H1 (cell line): Measurements from ENCODE around the gene UHRF2. TPM values are rescaled to one million over a fixed set of nuclear protein-coding genes. Genes with fewer than 3 reads are reported as not detected.

Experiments
- CTCF ChIA-PET: fragments of 300-600 bp; sonication (Branson Sonifier 250); formaldehyde crosslinking; loops from one replicate; lab custom pipeline; 2021; ENCODE audit not compliant: partially characterized antibody; lab: Charles Lee
- POLR2A ChIA-PET: fragments of 300-600 bp; sonication (Branson Sonifier 250); formaldehyde crosslinking; loops from one replicate; lab custom pipeline; 2021; ENCODE audit warnings: inconsistent platforms; ENCODE audit not compliant: partially characterized antibody; lab: Charles Lee
- DNase-seq, 2 experiments: peaks; one replicate each; pipeline versions ENCODE4 v3.0.0 to v3.0.0-alpha.2; 2010 to 2022; ENCODE audit warnings: low spot score in 2 of 2, low read depth in 1 of 2, mixed read lengths in 1 of 2
- FAIRE-seq: peaks from 2 replicates; lab custom pipeline; 2011; peaks lifted over from hg19 to GRCh38; lab: Jason Lieb, UNC
- H2AFZ ChIP-seq: 2 replicates; pipeline ENCODE4 v1.8.1; 2012; ENCODE audit warnings: low read length, inconsistent platforms
- H2AK5ac ChIP-seq: 2 replicates; pipeline ENCODE4 v1.6.1; 2013; ENCODE audit warnings: low read depth, low read length
- H2BK120ac ChIP-seq: replicated peaks from 2 replicates; pipeline ENCODE3; 2013; ENCODE audit warnings: low read depth, low read length, inconsistent platforms
- H2BK12ac ChIP-seq: 2 replicates; pipeline ENCODE4 v1.6.1; 2013; ENCODE audit warnings: low read depth, low read length
- H2BK15ac ChIP-seq: 2 replicates; pipeline ENCODE4 v1.6.1; 2013; ENCODE audit warnings: low read length
- H2BK20ac ChIP-seq: 2 replicates; pipeline ENCODE4 v1.6.1; 2013; ENCODE audit warnings: low read length
- H2BK5ac ChIP-seq: 2 replicates; pipeline ENCODE4 v1.6.1; 2013; ENCODE audit warnings: low read depth, low read length
- H3K14ac ChIP-seq: 2 replicates; pipeline ENCODE4 v1.6.1; 2013; ENCODE audit warnings: inconsistent platforms; ENCODE audit not compliant: insufficient read length
- H3K18ac ChIP-seq: 2 replicates; pipeline ENCODE4 v1.6.1; 2013; ENCODE audit warnings: low read length; ENCODE audit errors: extremely low read depth
- H3K23ac ChIP-seq: 2 replicates; pipeline ENCODE4 v1.6.1; 2013; ENCODE audit warnings: inconsistent platforms; ENCODE audit not compliant: insufficient read length
- H3K23me2 ChIP-seq: 2 replicates; pipeline ENCODE4 v1.6.1; 2013; ENCODE audit warnings: low read depth, low read length
- H3K27ac ChIP-seq: 2 replicates; pipeline ENCODE4 v1.6.1; 2011; ENCODE audit warnings: low read depth, low read length, inconsistent platforms
- H3K27me3 ChIP-seq, 4 experiments: replicated peaks in 1 of 4; 1 replicate in 1 of 4; 2 replicates in 3 of 4; pipeline versions ENCODE4 v1.6.1 to v1.8.1; 2011 to 2013; ENCODE audit warnings: low read length in 3 of 4, mild to moderate bottlenecking in 3 of 4, inconsistent platforms in 2 of 4, mixed read lengths in 2 of 4, moderate library complexity in 1 of 4; ENCODE audit not compliant: control insufficient read depth in 3 of 4, insufficient read depth in 3 of 4; ENCODE audit errors: extremely low read depth in 1 of 4
- H3K36me3 ChIP-seq, 4 experiments: 2 replicates each; pipeline versions ENCODE4 v1.6.1 to v1.8.1; 2011 to 2013; ENCODE audit warnings: mild to moderate bottlenecking in 4 of 4, low read length in 3 of 4, moderate library complexity in 2 of 4, control low read depth in 1 of 4, inconsistent platforms in 1 of 4; ENCODE audit not compliant: insufficient read depth in 4 of 4, control insufficient read depth in 2 of 4
- H3K4ac ChIP-seq: replicated peaks from 2 replicates; pipeline ENCODE3; 2013; ENCODE audit warnings: low read length, low read depth, mixed read lengths, inconsistent platforms; ENCODE audit not compliant: insufficient read length
- H3K4me1 ChIP-seq, 4 experiments: replicated peaks in 1 of 4; 1 replicate in 1 of 4; 2 replicates in 3 of 4; pipeline versions ENCODE4 v1.6.1 to v1.8.1; 2011 to 2013; ENCODE audit warnings: low read length in 3 of 4, inconsistent platforms in 2 of 4, mixed read lengths in 1 of 4; ENCODE audit not compliant: insufficient read depth in 4 of 4, control insufficient read depth in 3 of 4
- H3K4me2 ChIP-seq, 2 experiments: 2 replicates each; pipeline versions ENCODE4 v1.6.1 to v1.8.1; 2011 to 2013; ENCODE audit warnings: low read depth in 2 of 2, low read length in 2 of 2, control low read depth in 1 of 2, inconsistent platforms in 1 of 2, mild to moderate bottlenecking in 1 of 2; ENCODE audit not compliant: insufficient read depth in 1 of 2
- H3K4me3 ChIP-seq, 4 experiments: fragments of 200-600, 300-600 bp in 1 of 4; sonication (generic), shearing (Covaris generic), sonication (Bioruptor Twin) in 1 of 4; 2 replicates each; pipeline versions ENCODE4 v1.5.1 to v1.8.1; 2011 to 2016; ENCODE audit warnings: low read length in 4 of 4, low read depth in 3 of 4, control low read depth in 2 of 4, inconsistent platforms in 2 of 4, mild to moderate bottlenecking in 2 of 4, mixed read lengths in 1 of 4, moderate library complexity in 1 of 4; ENCODE audit not compliant: insufficient read depth in 2 of 4; ENCODE audit errors: extremely low read depth in 1 of 4
- H3K56ac ChIP-seq: replicated peaks from 2 replicates; pipeline ENCODE3; 2013; ENCODE audit warnings: low read depth, mild to moderate bottlenecking, mixed read lengths, low read length, inconsistent platforms; ENCODE audit not compliant: insufficient read length
- H3K79me1 ChIP-seq: 2 replicates; pipeline ENCODE4 v1.6.1; 2013; ENCODE audit warnings: low read depth, low read length, control low read depth
- H3K79me2 ChIP-seq, 2 experiments: 2 replicates each; pipeline versions ENCODE4 v1.6.1 to v1.8.1; 2012 to 2013; ENCODE audit warnings: low read length in 2 of 2, mild to moderate bottlenecking in 2 of 2, inconsistent platforms in 1 of 2; ENCODE audit not compliant: insufficient read depth in 2 of 2, control insufficient read depth in 1 of 2
- H3K9ac ChIP-seq, 4 experiments: replicated peaks in 1 of 4; 1 replicate in 1 of 4; 2 replicates in 3 of 4; pipeline versions ENCODE4 v1.6.1 to v1.8.1; 2011 to 2013; ENCODE audit warnings: low read depth in 3 of 4, low read length in 3 of 4, control low read depth in 2 of 4, mild to moderate bottlenecking in 2 of 4, moderate library complexity in 2 of 4, inconsistent platforms in 1 of 4; ENCODE audit errors: extremely low read depth in 1 of 4
- H3K9me3 ChIP-seq, 2 experiments: 2 replicates each; pipeline versions ENCODE4 v1.6.1 to v1.8.1; 2012 to 2013; ENCODE audit warnings: mild to moderate bottlenecking in 2 of 2, moderate library complexity in 2 of 2, control low read depth in 1 of 2, inconsistent platforms in 1 of 2, low read depth in 1 of 2, low read length in 1 of 2, mixed read lengths in 1 of 2; ENCODE audit not compliant: insufficient read depth in 2 of 2
- H4K20me1 ChIP-seq, 2 experiments: replicated peaks in 1 of 2; 2 replicates each; pipeline versions ENCODE3 to v1.8.1; 2011 to 2013; ENCODE audit warnings: inconsistent platforms in 2 of 2, low read length in 2 of 2, mild to moderate bottlenecking in 1 of 2; ENCODE audit not compliant: insufficient read depth in 2 of 2, control insufficient read depth in 1 of 2
- H4K5ac ChIP-seq: 2 replicates; pipeline ENCODE4 v1.6.1; 2013; ENCODE audit warnings: low read length, low read depth, mixed read lengths, inconsistent platforms; ENCODE audit not compliant: insufficient read length
- H4K8ac ChIP-seq: 2 replicates; pipeline ENCODE4 v1.8.0; 2013; ENCODE audit warnings: mild to moderate bottlenecking, moderate library complexity, low read length, inconsistent platforms; ENCODE audit not compliant: insufficient read depth; ENCODE audit errors: extremely low read depth
- H4K91ac ChIP-seq: replicated peaks from 2 replicates; pipeline ENCODE3; 2013; ENCODE audit warnings: low read length, mixed read lengths, inconsistent platforms; ENCODE audit not compliant: insufficient read length
- CHD1 ChIP-seq: IDR thresholded peaks from 2 replicates; pipeline ENCODE4 v1.6.1; 2012; ENCODE audit warnings: low read depth, low read length, improper control_type of control experiment
- CREB1 ChIP-seq: IDR thresholded peaks from 2 replicates; pipeline ENCODE4 v1.6.1; 2012; ENCODE audit warnings: inconsistent platforms
- SIX5 ChIP-seq: IDR thresholded peaks from 2 replicates; pipeline ENCODE4 v1.6.1; 2011; ENCODE audit warnings: mild to moderate bottlenecking, low read depth, low read length
- TCF12 ChIP-seq: IDR thresholded peaks from 2 replicates; pipeline ENCODE4 v1.6.1; 2011; ENCODE audit warnings: low read depth, mild to moderate bottlenecking, low read length
- WGBS, 2 experiments: shearing (Covaris generic) in 1 of 2; methylation state at CpG; one replicate each; pipeline versions ENCODE4 v1.1.6 to v1.1.7; 2013 to 2015; ENCODE audit warnings: low lambda C conversion rate in 2 of 2, mixed read lengths in 2 of 2, inconsistent platforms in 1 of 2, low coverage in 1 of 2, missing lambda C conversion rate in 1 of 2; ENCODE audit not compliant: insufficient replicate concordance in 2 of 2, insufficient coverage in 1 of 2, insufficient read length in 1 of 2; ENCODE audit errors: extremely low coverage in 1 of 2, missing lambda C conversion rate in 1 of 2; 5-methylcytosine and 5-hydroxymethylcytosine counted together
- polyA plus RNA-seq, 7 experiments: library from polyadenylated mRNA; depleted of rRNA in 3 of 7; stranded (reverse) in 5 of 7; unstranded in 2 of 7; fragments of >200 nt in 5 of 7; fragments of 200-250 nt in 2 of 7; gene quantifications; 1 replicate in 5 of 7; 2 replicates in 1 of 7; 4 replicates in 1 of 7; pipeline versions ENCODE4 v1.2.1 to v1.2.3, GENCODE V29; 2011 to 2013; ENCODE audit warnings: missing spikeins in 2 of 7, mixed read lengths in 2 of 7
- total RNA-seq: library from RNA; stranded (reverse); fragmentation: NEBNext Ultra II Directional; extraction: Animal tissue kit (Norgen Biotek cat#: 25700); gene quantifications from 2 replicates; pipeline ENCODE4 v1.2.1, GENCODE V29; 2021

The UHRF2 gene
- total and polyA plus RNA-seq, 2 of the 8 experiments (the other 6 are each of a cell fraction or from before 2014, with no cell fraction given) = 31.8 to 48.0 TPM

DNA sequence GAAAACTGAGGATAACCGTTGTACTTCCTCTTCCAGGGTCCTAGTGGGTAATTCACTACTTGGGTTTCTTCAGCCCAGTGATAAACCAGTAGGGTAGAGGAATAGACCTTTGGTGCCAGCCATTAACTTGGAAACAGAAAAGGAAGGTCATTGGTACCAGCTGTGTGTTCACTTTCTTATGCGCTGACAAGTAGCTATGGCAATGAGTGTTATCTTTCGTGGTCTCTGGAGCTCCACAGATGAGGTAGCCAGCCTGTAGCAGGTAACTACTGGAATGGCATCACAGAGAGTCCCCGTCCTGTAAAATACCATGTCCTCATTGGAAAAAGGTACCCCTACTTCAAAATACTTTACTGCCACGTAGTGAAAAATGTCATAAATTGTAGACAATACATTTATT is 2.3 kb downstream of the UHRF2 start:
- Histone ChIP-seq H4K20me1 (peaks cover 21% of the 10 kb centered on the region in 2 experiments), H3K23ac (no peak overlapping the region), H3K4me2 (peak overlapping the region; percentile 76 to 83; a peak in 3 of 4 replicates), H3K14ac (no peak overlapping the region), H3K79me2 (peaks cover 10 to 67% of the 10 kb centered on the region in 2 experiments), H2BK12ac (no peak overlapping the region), H3K23me2 (peaks cover 13% of the 10 kb centered on the region; the same call in 1 of the 2 replicates), H3K18ac (no peak overlapping the region), H3K4ac (no peak overlapping the region), H4K5ac (no peak overlapping the region), H3K27me3 (peaks cover 0 to 6% (median 0%) of the 10 kb centered on the region in 4 experiments; a peak in 2 of 7 replicates), H3K27ac (no peak overlapping the region), H2BK5ac (no peak overlapping the region), H2BK120ac (no peak overlapping the region), H3K56ac (no peak overlapping the region), H4K91ac (no peak overlapping the region), H2BK15ac (no peak overlapping the region), H2BK20ac (no peak overlapping the region), H3K9ac (no peak overlapping the region), H3K4me3 (peak overlapping the region in 2 of 4 experiments; percentile 90 to 97; a peak in 2 of 8 replicates), H3K9me3 (no peaks in the 10 kb centered on the region), H3K4me1 (peaks cover 3 to 7% (median 5%) of the 10 kb centered on the region in 4 experiments; a peak in 4 of 7 replicates), H4K8ac (no peak overlapping the region), H3K36me3 (no peaks in the 10 kb centered on the region), H2AK5ac (no peak overlapping the region), H3K79me1 (peaks cover 9% of the 10 kb centered on the region; the same call in 1 of the 2 replicates), H2AFZ (no peak overlapping the region)
- DNase-seq = no peak
- ChIA-PET CTCF (interaction anchor here (0.7 to 2.1 kb wide), 5 partner anchors 9 to 529 kb away, joined by 3 to 7 read pairs (median 3); no protein-coding TSS in a partner anchor), POLR2A (interaction anchor here (0.6 to 4.0 kb wide), 2 partner anchors 8 to 417 kb away, joined by 3 to 36 read pairs; no protein-coding TSS in a partner anchor)
- no peak for TF ChIP-seq CHD1
- no peak for TF ChIP-seq TCF12
- no peak for TF ChIP-seq SIX5
- no peak for TF ChIP-seq CREB1
- FAIRE-seq = no peak
- 82% methylated on average over 5 of the region's 5 CpGs; no CpG with 5 or more reads in 1 of the 2 experiments for WGBS, 2 experiments
